Ectodermal cell (in vitro differentiated cells): ENCODE results near the gene CDC40.

Experiments used
- H3K27ac ChIP-seq: 2 replicates; pipeline ENCODE4 v1.7.0; 2013; ENCODE audit warnings: mild to moderate bottlenecking, low read depth, low read length; ENCODE audit not compliant: insufficient read depth, poor library complexity, severe bottlenecking
- H3K27me3 ChIP-seq: 2 replicates; pipeline ENCODE4 v1.7.0; 2013; ENCODE audit warnings: mild to moderate bottlenecking, low read length; ENCODE audit not compliant: insufficient read depth, control insufficient read depth, poor library complexity, severe bottlenecking
- H3K36me3 ChIP-seq: one replicate; pipeline ENCODE4 v1.7.0; 2013; ENCODE audit warnings: low read length; ENCODE audit not compliant: control insufficient read depth, insufficient read depth
- H3K4me1 ChIP-seq: one replicate; pipeline ENCODE4 v1.7.0; 2013; ENCODE audit warnings: low read length; ENCODE audit not compliant: control insufficient read depth, insufficient read depth
- H3K4me3 ChIP-seq: 2 replicates; pipeline ENCODE4 v1.7.0; 2013; ENCODE audit warnings: low read depth, low read length, control low read depth; ENCODE audit not compliant: insufficient read depth
- H3K9me3 ChIP-seq: 2 replicates; pipeline ENCODE4 v1.7.0; 2013; ENCODE audit warnings: mild to moderate bottlenecking, low read length, moderate library complexity; ENCODE audit not compliant: control insufficient read depth
- WGBS, 2 experiments: methylation state at CpG; one replicate each; pipeline ENCODE4 v1.1.7; 2013; ENCODE audit warnings: missing lambda C conversion rate in 2 of 2; 5-methylcytosine and 5-hydroxymethylcytosine counted together

Gene CDC40

GRCh38 chr6:110201151-110201884 lies 21.1 kb downstream of the CDC40 start:
- Histone ChIP-seq H3K4me1 (no peaks in the 10 kb centered on the region), H3K36me3 (no peaks in the 10 kb centered on the region), H3K9me3 (no peaks in the 10 kb centered on the region), H3K27ac (no peak overlapping the region), H3K27me3 (no peaks in the 10 kb centered on the region), H3K4me3 (no peak overlapping the region)
- WGBS, 2 experiments, result 95 to 96% methylated on average over 2 to 3 of the region's 3 CpGs

- H3K36me3 ChIP-seq, result peaks cover 5% of the 10 kb centered on the region
These were observed 27.4 kb downstream of the CDC40 start for GRCh38 chr6:110207652-110208051.

GRCh38 chr6:110211753-110212152 lies 31.5 kb downstream of the CDC40 start:
- no peaks in the 10 kb centered on the region for H3K27me3 ChIP-seq
- no peak overlapping the region for H3K27ac ChIP-seq
- H3K4me1 ChIP-seq, result no peaks in the 10 kb centered on the region
- 100% methylated on average over 1 of the region's 1 CpG; no CpG with 5 or more reads in 1 of the 2 experiments for WGBS, 2 experiments
- H3K4me3 ChIP-seq, result no peak overlapping the region
- no peaks in the 10 kb centered on the region for H3K9me3 ChIP-seq
- peaks cover 11% of the 10 kb centered on the region for H3K36me3 ChIP-seq

More at GRCh38 chr6:110207652-110208051, 27.4 kb downstream of the CDC40 start:
- Histone ChIP-seq H3K4me1 (no peaks in the 10 kb centered on the region), H3K9me3 (no peaks in the 10 kb centered on the region), H3K27ac (no peak overlapping the region), H3K27me3 (no peaks in the 10 kb centered on the region), H3K4me3 (no peak overlapping the region)
- 98 to 99% methylated on average over 3 of the region's 3 CpGs for WGBS, 2 experiments

GRCh38 chr6:110214338-110214737 lies 34.1 kb downstream of the CDC40 start:
- Histone ChIP-seq H3K36me3 (peaks cover 18% of the 10 kb centered on the region), H3K9me3 (no peaks in the 10 kb centered on the region), H3K4me3 (no peak overlapping the region), H3K4me1 (no peaks in the 10 kb centered on the region), H3K27ac (no peak overlapping the region), H3K27me3 (no peaks in the 10 kb centered on the region)
- 86 to 89% methylated on average over 1 of the region's 1 CpG for WGBS, 2 experiments

- 95 to 96% methylated on average over 5 of the region's 5 CpGs for WGBS, 2 experiments
- no peak overlapping the region for H3K4me3 ChIP-seq
These were observed 35.9 kb downstream of the CDC40 start for GRCh38 chr6:110216140-110216539.

GRCh38 chr6:110217266-110217665 lies 37.0 kb downstream of the CDC40 start:
- Histone ChIP-seq H3K27me3 (no peaks in the 10 kb centered on the region), H3K9me3 (no peaks in the 10 kb centered on the region), H3K27ac (no peak overlapping the region), H3K4me3 (no peak overlapping the region), H3K36me3 (peaks cover 21% of the 10 kb centered on the region), H3K4me1 (no peaks in the 10 kb centered on the region)
- 86 to 90% methylated on average over 1 to 2 of the region's 2 CpGs for WGBS, 2 experiments

More at GRCh38 chr6:110216140-110216539, 35.9 kb downstream of the CDC40 start:
- H3K9me3 ChIP-seq, result no peaks in the 10 kb centered on the region
- H3K4me1 ChIP-seq, result no peaks in the 10 kb centered on the region
- no peaks in the 10 kb centered on the region for H3K27me3 ChIP-seq
- H3K27ac ChIP-seq, result no peak overlapping the region
- H3K36me3 ChIP-seq, result peaks cover 22% of the 10 kb centered on the region

GRCh38 chr6:110221738-110222137 lies 41.5 kb downstream of the CDC40 start:
- Histone ChIP-seq H3K27me3 (no peaks in the 10 kb centered on the region), H3K36me3 (peaks cover 13% of the 10 kb centered on the region), H3K9me3 (no peaks in the 10 kb centered on the region), H3K4me1 (no peaks in the 10 kb centered on the region), H3K4me3 (no peak overlapping the region), H3K27ac (no peak overlapping the region)

GRCh38 chr6:110226261-110226660 lies 46.0 kb downstream of the CDC40 start:
- WGBS, 2 experiments, result 63 to 76% methylated on average over 1 of the region's 1 CpG
- Histone ChIP-seq H3K27me3 (no peaks in the 10 kb centered on the region), H3K4me3 (no peak overlapping the region), H3K4me1 (no peaks in the 10 kb centered on the region), H3K36me3 (peaks cover 9% of the 10 kb centered on the region), H3K27ac (no peak overlapping the region), H3K9me3 (no peaks in the 10 kb centered on the region)

GRCh38 chr6:110232450-110232849 lies 52.2 kb downstream of the CDC40 start:
- H3K4me3 ChIP-seq, result no peak overlapping the region
- 94 to 100% methylated on average over 2 of the region's 2 CpGs for WGBS, 2 experiments
- H3K27ac ChIP-seq, result no peak overlapping the region
- peaks cover under 1% of the 10 kb centered on the region for H3K36me3 ChIP-seq
- no peaks in the 10 kb centered on the region for H3K9me3 ChIP-seq
- no peaks in the 10 kb centered on the region for H3K4me1 ChIP-seq
- H3K27me3 ChIP-seq, result no peaks in the 10 kb centered on the region

- H3K9me3 ChIP-seq, result no peaks in the 10 kb centered on the region
- no peaks in the 10 kb centered on the region for H3K27me3 ChIP-seq
- WGBS, 2 experiments, result 84 to 90% methylated on average over 2 of the region's 2 CpGs
- no peaks in the 10 kb centered on the region for H3K36me3 ChIP-seq
- no peak overlapping the region for H3K4me3 ChIP-seq
- no peak overlapping the region for H3K27ac ChIP-seq
- H3K4me1 ChIP-seq, result no peaks in the 10 kb centered on the region
These were observed 53.6 kb downstream of the CDC40 start for GRCh38 chr6:110233770-110234374.
